Stromal cell of bone marrow (primary cell): ENCODE results near the gene STAP2.
"Not testable (repeated sequence)": the region's sequence is repeated elsewhere in the genome, so short reads cannot be mapped to it uniquely, and the experiment has no call there.

Experiments used
- DNase-seq: peaks from one replicate; pipeline ENCODE4 v3.0.0-alpha.2; 2012; ENCODE audit warnings: low read depth

Gene STAP2

DNA sequence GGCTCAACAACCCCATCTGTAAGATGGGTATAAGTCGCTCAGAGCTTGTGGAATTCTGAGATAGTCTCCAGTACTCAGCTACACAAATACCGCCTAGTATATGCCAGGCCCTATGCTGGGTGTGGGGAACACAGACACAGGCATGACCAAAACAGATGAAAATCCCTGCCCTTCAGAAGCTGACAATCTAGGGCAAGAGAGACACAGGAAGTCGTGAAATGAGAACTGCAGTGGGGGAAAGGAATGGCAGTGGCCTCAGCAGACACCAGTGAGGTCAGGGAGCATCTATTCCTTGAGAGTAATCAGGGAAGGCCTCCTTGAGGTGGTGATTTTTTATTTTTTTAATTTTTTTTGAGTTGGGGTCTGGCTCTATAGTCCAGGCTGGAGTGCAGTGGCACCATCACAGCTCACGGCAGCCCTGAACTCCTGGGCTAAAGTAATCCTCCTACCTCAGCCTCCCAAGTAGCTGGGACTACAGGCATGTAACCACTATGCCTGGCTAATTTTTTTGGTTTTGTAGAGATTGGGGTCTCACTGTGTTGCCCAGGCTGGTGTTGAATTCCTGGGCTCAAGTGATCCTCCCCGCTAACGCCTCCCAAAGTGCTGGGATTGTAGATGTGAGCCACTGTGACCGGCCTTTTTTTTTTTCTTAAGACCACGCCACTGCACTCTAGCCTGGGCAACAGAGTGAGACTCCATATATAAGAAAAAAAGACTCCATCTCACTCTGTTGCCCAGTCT, 39.6 kb downstream of the STAP2 start:
- no peak for DNase-seq

DNA sequence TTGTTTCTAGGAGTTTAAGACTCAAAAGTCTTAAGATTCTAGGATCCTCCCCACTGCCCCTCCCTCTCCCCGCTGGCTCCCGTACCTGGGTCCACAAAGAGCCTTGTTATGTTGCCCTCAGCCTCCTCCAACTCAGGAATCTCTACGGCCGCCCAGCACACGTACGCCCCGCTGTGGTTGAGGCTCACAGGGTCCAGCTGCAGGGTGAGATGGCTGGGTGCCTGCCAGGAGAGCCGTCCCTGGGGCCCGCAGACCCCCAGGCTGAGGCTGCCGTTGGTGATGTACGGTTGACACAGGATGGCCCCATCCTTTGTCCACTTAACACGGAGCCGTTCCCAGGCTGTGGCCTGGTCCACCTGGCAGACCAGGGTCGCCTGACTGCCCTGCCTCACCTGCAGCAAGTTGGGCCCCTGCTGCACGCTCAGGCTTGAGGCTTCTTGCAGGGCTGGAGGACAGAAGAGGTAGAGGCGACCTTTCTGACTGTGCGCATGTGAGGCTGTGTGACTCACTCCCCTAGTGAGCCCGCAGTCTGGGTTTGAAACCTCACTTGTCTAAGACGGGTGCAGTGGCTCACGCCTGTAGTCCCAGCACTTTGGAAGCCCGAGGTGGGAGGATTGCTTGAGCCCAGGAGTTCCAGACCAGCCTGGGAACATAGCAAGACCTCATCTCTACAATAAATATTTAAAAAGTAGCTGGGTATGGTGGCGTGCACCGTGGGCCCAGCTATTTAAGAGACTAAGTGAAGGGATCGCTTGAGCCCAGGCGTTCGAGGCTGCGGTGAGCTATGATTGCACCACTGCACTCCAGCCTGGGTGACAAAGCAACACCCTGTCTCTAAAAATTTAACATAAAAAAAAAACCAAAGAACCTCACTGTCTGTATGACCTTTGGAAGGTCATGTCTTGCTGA, 40.5 kb downstream of the STAP2 start:
- no peak for DNase-seq

DNA sequence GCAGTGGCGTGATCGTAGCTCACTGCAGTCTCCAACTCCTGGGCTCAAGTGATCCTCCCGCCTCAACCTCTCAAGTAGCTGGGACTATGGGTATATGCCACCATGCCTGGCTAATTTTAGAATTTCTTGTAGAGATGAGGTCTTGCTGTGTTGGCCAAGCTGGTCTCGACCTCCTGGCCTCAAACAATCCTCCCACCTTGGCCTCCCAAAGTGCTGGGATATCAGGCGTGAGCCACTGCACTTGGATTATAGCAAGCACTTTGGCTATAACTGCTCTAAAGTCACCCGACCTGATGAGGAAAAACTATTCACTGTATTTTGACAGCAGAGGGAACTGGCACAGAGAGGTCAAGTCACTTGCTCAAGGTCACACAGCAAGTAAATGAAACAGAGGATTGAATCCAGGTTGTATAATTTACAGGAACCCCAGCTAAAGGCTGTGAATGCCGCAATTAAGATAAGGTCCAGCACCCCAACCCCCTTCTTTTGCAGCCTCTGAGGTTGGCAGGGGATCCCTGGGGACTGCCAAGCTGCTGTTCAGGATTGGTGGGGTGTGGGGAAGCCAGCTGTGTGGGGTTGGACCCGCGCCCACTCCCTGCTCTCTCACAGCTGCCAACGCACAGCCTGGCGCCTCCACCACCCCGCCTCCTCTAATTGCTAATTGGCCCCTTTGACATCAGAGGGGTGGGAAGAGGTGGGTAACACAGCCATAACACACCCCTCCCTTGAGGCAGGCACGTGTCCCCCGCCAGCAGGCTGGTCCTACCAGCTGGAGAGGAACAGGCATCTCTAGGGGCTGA, 42.5 kb downstream of the STAP2 start:
- DNase-seq = no peak

DNA sequence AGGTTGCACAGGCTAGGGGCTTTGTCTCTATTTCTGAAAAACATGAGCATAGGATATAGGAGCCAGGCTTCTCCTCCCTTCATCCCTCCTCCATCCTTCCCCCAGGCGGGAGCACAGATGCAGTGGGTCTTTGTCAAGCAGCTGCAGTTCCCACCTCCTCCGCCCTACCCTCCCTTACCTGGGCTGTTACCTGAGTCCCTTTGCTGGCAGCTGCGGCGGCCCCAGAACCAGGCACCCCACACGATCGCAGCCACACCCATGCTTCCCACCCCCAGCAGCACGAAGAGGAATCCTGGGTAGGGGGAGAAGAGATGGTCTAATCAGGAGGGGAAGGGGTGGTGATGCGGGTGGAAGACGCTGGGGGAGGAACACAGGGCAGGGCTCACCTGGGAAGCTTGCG, 44.2 kb downstream of the STAP2 start:
- DNase-seq = no peak

DNA sequence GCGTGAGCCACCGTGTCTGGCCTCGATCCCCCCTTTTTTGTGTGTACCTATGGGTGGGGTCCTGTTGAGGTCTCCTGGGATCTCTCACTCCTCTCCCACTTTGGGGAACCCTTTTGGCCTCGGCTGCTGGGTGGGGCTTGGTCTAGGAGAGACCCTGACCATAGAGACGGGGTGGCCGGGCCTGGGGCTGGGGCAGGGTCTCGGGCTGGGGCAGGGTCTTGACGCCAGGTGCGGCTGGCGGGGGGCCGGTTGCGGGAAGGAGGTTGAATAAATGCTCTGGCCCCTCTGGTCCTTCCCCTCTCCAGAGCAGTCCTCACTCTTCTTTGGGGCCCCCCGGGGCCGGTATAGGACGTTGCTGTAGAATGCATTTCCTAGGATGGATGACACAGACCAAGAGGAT, 46.1 kb downstream of the STAP2 start:
- DNase-seq = no peak

DNA sequence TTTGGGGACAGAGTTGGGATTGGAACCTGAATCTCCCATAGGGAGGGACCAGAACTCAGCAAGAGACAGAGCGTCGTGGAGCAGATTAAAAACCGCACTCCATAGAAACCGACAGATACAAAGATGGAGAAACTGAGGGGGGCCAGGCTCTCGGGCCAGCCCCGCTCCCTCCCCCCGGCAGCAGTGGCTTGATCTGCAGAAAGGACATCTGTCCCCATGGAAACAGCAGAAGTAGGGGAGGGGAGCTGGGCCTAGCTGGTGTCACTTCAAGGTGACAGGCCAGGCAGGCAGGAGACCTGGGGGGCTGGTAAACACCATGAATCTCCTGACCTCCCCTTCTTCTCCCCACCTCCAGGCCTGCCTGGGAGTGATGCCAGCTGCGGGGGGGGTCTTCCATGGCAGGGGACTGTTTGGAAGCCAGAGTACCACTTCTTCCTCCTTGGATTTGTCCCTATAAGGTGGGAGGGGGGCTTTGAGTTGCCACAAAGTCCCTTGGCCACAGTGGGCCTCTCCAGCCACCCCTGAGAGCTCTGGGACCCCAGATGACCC, 47.4 kb downstream of the STAP2 start:
- no peak for DNase-seq

DNA sequence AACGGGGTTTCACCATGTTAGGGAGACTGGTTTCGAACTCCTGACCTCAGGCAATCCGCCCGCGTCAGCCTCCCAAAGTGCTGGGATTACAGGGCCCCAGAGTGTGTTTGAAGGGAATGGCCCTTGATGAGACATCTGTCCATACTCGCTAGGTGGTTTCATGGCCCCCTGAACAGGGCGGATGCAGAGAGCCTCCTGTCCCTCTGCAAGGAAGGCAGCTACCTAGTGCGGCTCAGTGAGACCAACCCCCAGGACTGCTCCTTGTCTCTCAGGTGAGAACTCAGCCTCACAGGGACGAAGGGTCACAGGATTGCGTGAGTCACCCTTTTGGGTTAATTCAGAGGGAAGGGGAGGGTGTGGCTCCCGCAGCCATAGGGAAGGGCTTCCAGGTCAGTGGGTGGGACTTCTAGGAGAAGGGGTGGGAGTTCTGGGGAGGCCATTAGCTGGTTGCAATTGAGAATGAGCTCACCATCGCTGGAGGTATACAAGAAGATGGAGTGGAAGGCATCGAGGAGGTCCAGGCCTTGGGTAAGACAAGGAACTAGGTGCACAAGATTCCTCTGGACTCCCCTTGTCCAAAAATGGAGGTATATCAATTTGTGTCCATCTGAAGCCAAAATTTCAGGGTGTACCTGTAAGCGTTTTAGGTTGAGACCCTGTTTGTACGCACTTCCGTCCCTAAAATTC, 50.4 kb downstream of the STAP2 start:
- no peak for DNase-seq

DNA sequence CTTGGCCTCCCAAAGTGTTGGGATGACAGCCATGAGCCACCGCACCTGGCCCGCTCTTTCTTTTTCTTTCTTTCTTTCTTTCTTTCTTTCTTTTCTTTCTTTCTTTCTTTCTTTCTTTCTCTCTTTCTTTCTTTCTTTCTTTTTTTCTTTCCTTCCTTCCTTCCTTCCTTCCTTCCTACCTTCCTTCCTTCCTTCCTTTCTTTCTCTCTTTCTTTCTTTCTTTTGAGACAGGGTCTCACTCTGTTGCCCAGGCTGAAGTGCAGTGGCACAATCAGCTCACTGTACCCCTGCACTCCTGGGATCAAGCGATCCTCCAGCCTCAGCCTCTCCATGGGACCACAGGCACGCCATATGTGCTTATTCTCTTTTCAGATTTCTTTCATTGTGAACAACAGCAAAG, 52.5 kb downstream of the STAP2 start:
- not testable (repeated sequence) for DNase-seq

DNA sequence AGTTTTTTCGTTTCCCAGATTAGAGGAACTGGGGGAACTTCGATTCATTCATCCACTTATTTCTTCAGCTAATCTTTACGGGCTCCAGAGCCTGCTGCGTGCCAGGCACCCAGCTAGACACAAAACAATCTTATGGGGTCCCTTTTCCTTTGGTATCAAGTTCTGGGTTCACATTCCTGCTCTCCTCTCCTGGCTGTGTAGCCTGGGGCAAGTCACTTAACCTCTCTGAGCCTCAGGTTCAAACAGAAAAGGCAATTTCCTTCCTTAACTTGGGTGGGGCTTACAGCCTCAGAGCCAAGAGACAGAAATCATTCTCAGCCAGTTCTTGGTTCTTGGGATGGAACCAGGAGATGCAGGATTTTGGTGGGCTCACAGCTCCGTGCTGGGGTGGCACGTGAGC, 53.7 kb downstream of the STAP2 start:
- no peak for DNase-seq

DNA sequence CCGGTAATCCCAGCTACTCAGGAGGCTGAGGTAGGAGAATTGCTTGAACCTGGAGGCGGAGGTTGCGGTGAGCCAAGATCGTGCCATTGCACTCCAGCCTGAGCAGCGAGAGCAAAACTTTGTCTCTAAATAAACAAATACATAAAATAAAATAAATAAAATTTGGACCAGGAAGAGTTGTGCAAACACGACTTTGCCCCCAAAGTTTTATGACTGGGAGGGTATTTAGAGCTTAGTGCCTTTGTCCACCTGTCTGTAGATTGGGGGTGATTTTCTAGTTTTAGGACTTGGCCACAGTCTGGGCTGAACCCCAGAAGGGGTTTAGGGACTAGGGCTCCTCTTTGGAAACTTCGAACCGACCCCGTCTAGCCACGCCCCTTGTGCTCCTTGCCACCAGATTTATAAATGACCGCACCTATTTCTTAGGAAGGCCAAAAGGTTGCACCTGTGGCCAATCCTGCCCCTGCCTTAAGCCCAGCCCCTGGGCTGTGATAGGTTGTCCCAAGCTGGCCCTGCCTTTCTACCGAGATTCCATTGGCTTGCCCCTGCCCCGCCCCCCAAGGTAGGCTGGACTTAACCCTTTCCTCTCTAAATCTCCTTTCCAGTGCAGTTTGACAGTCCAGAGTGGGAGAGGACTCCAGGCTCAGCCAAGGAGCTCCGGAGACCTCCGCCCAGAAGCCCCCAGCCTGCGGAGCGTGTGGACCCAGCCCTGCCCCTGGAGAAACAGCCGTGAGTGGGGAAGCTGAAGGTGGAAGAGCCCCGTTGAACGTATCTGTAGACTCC, 54.3 kb downstream of the STAP2 start:
- DNase-seq = no peak

DNA sequence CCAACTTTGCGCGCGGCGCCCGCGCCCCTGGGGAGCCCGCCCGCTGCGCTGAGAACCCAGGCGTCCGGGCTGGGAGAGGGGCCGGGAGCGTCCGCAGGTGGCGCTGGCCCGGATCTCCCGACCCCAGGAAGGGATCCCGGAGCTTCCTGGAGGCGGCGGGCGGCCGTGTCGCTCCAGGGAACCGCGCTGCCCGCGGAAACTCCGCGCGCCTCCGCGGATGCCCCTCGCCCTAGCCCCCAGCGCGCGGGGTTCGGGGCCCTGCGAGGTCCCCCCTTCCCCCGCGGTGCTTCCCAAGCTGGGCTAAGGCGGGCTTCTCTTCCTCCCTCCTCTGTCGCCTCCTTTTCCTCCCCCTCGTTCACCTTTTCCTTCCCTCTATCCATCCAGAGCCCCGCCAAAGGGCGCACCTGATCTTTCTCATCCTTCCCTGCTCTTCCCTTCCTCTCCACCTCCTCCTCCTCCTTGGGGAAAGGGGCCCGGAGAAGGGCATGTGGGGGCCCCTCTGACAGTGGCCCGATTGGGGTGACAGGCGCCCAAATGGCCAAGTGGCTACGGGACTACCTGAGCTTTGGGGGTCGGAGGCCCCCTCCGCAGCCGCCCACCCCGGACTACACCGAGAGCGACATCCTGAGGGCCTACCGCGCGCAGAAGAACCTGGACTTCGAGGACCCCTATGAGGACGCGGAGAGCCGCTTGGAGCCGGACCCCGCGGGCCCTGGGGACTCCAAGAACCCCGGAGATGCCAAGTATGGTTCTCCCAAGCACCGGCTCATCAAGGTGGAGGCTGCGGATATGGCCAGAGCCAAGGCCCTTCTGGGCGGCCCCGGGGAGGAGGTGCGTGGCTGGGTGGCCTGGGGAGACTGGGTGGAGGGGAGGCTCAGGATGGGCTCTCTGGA, 58.9 kb downstream of the STAP2 start:
- no peak for DNase-seq

DNA sequence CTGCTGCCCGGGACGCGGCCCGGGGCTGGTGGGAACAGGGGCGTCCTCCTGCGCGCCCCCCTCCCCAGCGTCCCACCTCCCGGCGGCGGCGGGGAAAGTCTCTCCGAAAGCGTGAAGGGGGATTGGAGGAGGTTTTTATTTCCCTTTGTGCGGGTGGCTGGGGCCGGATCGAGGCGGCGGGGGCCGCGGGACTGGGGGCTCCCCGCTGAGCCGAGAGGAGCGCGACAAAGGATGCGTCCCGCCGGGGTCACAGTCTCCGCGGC, 59.4 kb downstream of the STAP2 start:
- DNase-seq = no peak

DNA sequence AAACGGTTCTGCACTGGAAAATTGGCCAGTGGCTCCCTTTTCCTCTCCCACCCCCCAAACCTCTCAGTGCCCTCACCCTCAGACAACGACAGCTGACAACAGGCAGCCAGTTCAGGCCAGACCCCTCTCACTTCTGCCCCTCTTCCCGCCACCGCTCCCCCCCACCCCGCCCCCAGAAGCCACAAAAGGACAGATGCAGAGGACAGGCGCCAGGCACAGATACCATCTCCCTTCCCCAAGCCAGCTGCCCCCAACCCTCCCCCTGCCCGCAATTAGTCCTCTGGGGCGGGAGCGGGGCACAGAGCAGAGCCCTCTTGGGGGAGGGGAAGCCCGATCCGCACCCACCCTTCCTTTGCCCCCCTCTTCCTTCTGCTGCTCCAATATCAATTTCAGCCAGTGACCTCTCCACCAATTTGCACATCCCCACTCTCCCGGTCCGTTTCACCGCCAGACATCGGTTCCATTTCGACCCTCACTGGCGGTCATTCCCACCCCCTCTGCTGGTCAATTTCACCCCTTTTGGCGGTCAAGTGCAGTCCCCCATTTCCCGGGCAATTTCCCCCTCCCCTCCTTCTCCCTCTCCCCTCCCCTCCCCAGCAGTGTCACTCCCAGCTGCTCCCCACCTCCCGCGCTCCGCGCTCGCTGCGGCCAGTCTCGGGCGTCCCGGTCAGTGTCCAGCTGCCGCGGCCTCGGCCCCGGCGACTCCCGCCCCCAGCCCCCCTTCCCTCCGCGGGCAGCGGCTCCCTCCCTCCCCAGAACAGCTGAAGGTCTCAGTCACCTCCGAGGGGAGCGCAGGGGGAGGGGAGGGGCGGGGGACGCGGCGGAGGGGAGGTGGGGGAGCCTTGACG, 60.0 kb downstream of the STAP2 start, which contains the start of gene SHD:
TSS of gene SHD (plus strand) at position 848 of the 848 bp plus-strand sequence. CDS start 798 bp downstream, outside the sequence.
- no peak for DNase-seq

DNA sequence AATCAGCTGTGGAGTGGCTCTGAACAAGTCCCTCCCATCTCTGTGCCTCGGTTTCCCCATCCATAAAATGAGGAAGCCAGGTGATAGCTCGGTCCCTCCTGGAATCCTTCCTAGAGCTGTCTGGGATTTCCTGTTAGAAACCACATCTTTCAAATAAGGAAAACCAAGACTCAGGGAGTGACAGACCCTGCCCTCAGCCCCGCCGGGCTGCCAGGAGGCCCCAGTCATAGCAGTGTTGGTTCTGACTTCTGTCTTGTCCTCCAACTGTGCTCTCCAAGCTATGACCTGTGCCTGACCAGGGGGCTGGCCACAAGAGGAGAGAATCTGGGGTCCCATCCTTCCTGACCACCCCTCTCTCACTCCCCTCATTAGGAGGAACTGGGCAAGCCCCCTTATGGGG, 60.6 kb downstream of the STAP2 start:
- DNase-seq = no peak

DNA sequence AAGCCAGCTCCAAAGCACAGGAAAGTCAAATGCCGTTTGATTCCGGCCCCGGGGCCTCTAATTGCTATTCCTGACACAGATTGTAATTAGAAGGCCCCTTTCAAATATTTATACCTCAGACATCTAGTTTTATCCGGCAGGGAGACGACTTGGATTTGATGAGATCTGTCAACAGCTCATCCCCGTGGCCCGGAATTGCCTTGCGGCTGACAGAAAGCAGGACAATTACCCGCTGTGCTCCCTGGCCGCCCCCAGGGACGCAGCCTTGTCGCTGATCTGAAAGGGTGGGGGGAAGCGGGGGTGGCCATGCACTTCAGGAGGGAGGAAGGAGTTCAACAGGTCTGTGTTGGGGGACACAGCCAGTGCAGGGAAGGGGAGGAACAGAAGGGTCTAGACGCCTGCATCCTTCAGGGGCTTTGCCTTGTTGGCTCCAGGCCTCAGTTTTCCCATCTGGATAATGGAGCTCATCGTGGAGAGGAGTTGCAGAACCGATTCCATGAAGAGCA, 61.4 kb downstream of the STAP2 start:
- no peak for DNase-seq

DNA sequence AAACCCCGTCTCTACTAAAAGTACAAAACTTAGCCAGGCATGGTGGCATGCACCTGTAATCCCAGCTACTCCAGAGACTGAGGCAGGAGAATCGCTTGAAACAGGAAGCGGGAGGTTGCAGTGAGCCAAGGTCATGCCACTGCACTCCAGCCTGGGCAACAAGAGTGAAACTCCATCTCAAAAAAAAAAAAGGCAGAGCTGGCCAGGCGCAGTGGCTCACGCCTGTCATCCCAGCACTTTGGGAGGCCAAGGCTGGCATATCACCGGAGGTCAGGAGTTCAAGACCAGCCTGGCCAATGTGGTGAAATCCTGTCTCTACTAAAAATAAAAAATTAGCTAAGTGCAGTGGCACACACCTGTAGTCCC, 64.3 kb downstream of the STAP2 start:
- not testable (repeated sequence) for DNase-seq
